ENCODE data around the gene RIPK3.
"Not testable (repeated sequence)": the region's sequence is repeated elsewhere in the genome, so short reads cannot be mapped to it uniquely, and the experiment has no call there.

Gene RIPK3

DNA sequence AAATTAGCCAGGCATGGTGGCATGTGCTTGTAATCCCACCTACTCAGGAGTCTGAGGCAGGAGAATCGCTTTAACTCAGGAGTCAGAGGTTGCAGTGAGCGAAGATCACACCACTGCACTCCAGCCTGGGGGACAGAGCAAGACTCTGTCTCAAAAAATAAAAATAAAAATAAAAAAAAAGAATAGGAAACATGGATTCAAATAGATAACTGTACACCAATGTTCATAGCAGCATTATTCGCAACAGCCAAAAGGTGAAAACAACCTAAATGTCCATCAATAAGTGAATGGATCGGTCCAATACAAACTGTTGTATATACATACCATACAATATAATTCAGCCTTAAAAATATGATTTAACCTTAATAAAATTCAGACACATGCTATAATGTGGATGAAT is 3.1 kb upstream of the RIPK3 start:
- no peak for DNase-seq

DNA sequence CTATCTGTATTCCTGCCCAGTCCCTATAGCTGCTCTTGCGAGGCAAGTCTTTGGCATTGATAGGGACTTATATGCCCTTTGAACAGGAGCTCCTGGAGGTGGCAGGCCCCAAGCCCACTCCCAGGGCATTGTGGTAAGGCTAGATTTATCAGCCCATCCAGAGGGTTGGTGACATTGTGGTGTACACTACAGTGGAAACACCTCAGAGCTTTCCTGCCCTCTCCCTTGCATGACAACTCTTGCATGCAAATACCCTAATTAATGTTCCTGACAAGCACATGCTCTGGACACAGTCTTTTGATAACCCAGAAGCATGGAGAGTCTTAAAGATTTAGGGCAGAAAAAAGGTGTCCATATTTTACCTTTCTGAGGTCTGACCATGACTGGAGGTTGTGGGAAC is 815 bp upstream of the RIPK3 start:
- DNase-seq = no peak

DNA sequence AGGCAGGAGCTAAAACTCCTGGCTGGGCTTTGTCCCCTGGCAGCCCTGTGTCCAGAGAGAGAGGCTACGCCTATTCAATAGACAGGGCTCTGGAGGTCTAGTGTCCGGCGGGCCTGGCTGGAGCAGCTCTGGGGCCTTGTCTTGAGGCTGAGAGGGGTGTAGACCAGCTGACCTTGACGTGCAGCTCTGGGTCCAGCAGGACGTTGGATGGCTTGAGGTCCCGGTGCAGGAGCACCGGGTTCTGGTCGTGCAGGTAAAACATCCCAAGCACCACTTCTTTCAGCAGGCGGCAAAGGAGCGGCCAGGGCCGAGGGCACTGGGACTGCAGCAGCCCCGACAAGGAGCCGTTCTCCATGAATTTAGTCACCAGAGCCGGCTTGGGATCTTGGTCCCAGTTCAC is 948 bp downstream of the RIPK3 start:
- DNase-seq = no peak

DNA sequence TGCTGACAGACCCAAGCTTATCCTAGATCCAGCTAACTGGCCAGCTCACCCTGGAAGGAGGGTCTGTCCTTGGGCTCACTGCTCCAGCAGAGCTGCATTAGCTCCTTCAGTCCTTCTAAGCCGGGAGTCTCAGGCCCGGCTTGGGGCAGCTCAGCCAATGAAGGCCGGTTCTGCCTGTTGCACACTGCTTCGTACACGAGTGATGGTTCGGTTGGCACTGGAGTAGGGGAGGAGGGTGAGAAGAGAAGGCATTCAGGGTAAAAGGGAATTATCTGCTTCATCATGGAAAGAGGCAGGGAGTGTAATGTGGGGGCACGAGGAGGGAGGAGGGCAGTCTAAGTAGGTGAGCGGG is 2.0 kb downstream of the RIPK3 start:
- DNase-seq = no peak

DNA sequence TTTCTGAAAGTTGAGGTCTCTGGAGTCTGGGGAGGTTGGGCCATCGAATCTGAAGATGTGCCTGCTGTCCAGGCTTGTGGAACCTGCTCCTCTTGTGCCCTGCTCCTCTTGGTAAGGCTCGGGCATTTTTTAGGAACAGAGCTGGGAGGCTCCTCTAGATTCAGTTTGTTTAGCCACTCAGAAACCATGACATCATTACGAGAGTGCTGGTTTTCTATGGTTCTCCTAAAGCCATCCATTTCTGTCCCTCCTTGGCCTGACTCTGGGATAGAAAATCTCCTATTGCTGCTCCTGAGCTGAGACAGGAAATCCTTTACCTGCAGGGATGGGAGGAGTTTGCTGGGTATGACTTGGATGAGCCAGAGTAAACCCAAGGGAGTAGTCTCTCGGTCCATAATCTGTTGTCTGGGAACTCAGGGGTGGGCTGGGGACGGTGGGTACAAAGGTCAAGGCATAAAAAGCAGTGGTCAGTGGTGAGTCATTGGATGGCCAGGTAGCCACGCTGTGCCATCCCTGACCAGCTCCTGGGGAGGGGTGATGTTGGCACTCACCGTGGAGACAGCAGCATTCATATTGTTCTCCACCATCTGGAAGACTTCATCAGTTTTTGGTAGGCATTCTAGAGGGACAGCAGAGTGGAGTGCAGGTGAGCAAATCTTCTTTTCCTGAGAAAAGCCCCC is 2.5 kb downstream of the RIPK3 start:
- DNase-seq = no peak

DNA sequence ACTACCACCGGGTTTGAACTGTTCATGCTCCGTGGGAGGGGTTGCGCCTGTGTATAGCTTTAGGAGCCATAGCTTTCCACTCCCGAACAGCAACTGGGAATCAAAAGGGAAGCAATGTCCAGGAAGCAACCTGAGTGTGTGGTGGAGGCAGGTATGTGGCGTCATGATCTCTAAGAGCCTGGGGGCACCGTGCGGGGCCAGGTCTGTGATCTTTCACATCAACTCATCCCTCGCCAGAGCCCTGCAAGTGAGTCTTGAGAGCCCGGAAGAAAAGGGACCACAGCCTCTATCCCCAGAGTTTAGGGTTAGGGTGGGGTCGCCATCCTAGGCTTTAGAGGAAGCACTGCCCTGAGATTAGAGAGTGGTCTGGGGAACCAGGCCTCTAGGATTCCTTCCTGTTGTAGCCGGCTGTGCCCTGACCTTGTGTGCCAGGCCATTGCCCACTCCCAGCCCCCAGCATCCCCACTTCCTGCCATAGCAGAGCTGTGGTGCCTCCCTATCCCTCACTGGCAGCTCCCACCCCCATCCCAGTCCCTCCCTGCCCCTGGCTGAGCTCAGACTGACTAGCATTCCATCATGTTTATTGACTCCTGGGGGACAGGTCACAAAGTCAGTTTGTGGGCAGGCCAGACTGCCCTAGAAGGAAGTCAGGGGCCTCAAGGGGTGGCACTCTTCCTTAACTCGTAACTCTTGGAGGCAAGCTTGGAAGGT is 4.2 kb downstream of the RIPK3 start:
- DNase-seq = no peak

DNA sequence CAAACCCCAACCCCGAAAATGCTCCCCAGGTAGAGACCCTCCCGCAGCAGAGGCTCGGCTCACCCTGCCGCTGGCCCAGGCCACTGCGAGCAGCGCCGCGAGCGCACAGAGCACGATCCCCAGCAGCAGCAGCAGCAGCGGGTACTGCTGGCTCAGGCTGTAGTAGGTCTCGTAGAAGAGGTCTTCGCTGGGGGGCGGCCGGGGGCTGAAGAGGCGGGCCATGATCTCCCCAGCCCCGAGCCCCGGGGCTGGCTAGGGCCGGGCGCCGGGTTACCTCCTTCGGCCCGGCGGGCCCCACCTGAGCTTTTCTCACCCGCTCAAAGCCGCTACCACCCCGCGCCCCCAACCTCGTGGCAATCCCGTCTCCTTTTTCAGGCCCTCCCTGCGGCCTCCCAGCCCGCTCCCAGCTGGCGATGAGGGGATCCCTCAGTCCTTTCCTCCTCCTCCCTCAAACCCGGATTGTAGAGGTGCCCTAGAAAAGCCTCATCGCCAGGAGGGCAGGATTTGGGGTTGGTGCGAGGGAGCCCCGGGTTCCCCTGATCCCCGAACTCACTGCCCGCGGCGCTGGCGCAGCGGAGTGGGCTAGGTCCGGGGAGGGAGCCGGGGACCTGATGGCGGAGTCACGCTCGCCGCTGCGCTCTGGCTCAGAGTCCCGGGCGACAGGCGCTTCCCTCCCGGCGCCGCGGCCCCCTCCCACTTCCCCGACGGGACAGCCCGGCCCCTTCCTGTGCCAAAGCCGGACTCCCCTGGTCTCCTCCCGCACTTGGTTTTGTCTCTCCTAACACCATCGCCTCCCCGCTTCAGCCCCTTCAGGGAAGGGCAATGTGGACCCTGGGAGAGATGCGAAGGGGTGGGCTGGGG is 5.1 kb downstream of the RIPK3 start, which contains the start of gene ADCY4:
Gene ADCY4, minus strand, starts transcription at position 641 of the 861 bp plus-strand sequence. Its CDS starts 419 bp downstream, at position 222.
- no peak for DNase-seq

DNA sequence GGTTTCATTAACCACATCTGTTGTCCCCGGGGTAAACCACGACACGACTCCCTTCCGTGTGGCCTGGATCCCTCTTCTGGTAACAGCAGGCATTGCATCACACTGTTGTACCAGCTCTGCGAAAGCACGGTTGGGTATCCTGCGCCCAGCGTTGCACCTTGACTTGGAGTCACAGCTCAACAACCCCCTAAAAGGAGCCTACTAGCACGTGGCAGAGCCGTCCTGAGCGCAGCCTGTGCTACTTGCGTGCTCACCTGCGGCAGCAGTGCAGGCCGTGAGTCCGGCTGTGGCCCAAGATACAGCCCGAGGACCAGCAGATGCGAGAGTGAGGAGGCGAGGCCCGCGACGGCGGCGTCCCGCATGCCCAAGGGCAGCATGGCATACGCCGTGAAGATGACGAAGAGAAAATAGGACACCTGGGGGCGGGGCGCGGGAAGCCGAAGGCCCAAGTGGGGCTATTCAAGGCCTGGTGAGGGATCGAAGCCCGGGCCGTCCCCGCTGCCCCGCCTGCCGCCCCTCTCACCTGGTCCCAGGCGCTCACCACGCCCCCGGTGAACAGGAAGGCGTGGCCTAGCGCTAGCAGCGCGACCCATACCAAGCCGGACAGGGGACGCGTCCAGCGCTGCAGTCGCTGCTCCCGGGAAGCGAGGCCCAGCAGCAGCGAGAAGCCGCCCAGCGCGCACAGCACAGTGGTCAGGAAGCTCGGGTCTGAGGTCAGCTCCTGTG is 7.4 kb downstream of the RIPK3 start:
- DNase-seq = peak; percentile 85 to 86

DNA sequence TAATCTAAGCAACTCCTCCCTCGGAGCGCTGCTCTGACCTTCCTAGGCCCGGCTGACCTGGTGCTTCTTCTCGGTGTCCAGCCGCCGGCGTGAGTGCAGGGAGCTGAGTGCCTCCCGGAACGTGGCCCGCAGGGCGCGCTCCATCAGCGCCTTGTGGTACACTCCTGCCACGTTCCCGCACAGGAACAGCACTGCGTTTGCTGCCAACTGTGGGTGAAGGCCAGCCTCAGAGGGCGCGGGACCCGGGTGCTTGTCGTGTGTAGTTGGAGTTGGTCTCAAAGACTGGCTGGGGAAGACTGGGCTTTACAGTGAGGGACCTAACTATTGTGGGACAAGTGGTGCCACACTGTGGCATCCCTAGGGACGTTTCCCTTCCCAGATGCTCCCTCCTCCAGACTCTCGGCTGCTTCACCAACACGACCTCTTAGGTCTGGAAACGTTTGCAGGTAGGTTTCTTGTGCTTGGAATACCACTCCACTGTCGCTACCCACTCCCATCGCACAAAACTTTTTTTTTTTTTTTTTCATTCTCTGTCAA is 8.0 kb downstream of the RIPK3 start:
- DNase-seq = no peak

DNA sequence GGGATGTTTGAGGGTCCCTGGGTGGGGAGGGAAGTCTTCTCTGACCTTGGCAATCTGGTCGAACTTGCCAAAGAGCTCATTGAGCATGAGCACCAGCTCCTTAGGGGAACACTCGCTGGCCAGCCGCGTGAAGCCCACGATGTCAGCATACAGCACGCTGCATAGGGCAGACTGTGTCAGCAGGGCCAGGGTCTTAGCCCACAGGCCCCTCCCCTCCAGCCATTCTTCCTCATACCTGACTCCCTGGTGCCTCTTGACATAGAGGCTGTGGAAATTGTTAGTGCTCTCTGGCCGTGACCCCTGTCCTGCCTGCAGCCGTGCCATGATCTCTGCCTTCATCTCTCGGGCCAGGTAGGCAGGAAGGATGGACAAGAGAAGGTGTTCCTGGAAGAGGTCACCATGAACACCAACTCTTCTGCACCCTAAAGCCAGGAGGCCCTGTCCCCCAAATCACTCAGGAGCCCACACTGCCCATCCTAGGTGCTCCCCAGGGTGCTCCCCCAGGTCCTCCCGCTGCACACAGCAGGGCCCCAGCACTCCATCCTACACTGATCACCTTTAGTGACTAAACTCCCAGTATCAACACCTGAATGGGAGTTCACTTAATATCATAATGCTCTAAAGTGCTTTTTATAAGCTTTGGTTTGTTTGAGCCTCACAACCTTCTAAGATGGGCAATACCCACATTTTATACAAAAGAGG is 8.7 kb downstream of the RIPK3 start:
- DNase-seq = no peak

DNA sequence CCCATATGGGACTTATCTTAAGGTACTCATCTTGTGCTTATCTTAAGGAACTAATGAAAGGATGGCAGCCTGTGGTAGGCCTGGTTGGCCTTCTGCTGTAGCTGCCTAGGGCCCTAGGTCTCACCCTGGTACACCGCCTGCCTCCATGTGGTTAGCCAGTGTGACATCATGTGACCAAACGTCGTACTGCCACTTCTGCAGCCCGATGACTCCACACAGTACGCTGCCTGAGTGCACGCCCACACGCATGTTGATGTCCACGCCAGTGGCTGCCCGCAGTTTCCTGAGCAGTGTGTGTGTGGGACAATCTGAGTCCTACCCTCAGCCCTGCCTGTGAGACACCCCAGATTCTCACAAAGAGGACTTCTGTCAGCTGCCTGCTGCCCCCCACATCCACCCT is 10.1 kb downstream of the RIPK3 start:
- DNase-seq = peak; percentile 31 to 45

DNA sequence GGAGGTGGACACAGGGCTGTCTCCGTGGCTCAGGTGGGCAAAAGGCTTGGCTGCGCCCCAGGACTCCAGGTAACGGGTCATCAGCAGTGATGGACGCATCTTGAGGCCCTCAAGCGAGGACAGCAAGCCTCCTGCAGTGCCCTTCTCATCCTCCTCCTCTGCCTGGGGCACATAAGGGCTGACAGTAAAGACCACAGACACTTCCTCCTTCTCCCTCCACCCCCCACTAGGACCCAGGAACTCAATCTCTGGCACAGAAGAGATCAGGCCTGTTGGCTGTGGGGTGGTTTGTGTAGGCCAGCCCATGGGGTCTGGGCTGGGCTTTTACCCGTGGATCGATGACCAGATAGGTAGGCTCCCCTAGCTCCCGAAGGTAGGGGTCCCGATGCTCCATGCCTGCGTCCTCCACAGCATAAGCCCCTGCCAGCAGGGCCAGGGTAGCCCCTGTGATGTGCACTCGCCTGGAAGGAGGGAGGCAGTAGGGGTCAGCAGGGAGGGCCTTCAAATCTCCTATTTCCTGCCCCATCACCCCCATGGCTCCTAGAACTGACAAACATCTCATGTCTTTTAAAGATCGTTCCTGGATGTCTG is 10.6 kb downstream of the RIPK3 start:
- no peak for DNase-seq

DNA sequence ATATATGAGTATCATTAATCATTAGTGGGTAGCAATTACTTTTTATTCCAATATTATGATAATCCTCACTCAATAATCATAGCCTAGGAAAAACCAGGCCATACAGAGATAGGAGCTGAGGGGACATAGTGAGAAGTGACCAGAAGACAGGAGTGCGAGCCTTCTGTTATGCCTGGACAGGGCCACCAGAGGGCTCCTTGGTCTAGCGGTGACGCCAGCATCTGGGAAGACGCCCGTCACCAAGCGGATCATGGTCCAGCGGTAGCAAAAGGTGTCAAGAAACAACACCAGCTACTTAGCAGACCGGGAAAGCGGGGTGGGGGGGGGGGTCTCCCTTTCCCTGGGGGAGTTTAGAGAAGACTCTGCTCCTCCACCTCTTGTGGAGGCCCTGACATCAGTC is 11.9 kb downstream of the RIPK3 start:
- not testable (repeated sequence) for DNase-seq

DNA sequence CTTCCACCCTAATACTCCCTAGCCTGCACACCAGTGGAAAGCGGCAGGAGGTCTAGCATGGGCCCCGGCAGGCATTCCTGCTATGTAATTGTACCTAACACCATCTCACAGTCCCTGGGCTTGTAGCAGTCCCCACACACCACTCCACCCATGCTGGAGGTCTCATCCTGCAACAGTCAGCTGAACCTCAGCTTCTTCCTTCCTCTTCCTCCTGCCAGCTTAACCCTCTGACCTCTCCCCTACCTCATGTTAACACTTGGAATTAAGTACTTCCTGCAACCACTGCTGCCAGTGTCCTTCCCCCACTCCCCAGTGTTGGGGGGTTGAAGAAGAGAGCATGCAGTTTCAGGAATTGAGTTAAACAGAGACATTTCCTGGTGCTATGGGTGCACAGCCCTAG is 12.5 kb downstream of the RIPK3 start:
- DNase-seq = no peak

DNA sequence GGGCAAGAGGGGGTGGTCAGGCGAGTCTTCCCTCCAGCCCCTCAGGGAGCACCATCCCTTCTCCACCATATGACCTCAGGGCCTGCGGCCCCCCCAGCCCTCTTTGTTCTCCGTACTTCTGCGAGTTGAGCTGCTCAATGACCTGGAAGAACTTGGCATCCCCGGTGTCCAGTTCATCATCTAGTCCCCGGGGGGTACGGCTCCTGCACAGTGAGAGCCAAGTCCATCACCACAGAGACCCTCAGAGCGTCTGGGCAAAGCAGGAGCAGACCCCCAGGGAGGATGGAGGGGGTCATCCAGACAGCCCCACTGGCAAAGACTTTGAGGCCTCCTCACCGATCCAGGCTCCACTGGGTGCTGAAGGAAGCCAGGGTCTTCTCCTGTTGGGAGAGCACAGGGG is 13.8 kb downstream of the RIPK3 start:
- no peak for DNase-seq

DNA sequence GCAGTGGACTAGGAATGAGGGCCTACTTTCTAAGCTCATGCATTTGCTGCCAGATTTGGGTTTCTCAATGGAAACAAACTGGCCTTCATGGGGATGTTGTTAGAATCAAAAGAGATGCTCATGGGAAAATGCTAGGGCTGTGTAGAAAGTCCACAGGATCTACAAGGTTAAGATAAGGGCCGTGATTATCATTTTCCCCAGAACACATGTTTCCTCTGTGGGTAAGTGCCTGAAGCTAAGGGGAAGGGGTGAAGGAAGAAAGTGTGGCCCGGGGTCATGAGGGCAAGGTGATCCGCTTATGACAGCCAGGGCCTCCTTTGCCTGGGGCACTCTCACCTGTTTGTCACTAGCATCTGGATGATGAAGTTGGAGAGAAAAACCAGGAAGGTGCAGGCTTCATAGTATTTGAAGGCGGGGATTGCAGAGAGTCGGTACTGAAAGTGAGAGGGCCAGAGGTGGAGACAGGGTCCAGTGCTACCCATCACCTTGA is 14.7 kb downstream of the RIPK3 start:
- no peak for DNase-seq

DNA sequence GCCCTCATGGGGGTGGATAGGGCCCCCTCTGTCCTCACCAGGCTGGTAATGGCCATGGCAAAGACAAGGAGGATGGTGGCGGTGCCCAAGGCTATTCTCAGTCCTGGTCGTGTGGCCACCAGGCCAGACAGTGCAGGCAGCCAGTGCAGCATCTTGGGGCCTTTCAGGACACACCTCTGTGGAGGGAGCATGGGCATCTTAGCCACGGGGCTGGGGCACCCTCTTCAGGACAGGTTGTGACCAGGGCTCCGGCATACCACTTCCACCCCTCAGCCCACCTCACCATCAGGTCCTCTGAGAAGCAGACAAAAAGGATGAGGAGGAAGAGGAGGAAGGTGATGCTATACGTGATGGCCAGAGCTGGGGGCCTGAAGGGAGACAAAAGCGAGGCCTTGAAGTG is 15.8 kb downstream of the RIPK3 start:
- no peak for DNase-seq

DNA sequence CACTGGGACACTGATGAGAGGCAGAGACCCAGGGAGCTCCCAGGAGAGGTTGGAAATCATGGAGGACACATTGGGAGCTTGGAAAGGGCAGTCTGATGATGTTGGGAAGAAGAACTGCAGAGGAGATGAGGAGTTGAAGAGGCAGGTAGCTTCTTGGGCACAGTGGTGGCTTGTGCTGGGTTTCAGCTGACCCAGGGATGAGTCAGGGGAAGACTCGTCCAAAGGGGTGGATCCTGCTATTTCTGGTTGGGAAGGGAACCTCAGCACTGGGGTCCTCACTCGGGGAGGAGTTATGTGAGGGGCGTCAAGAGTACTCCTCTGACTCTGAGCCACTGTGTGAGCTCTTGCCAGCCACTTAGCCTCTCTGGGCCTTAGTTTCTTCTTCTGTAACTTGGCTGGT is 16.4 kb downstream of the RIPK3 start:
- no peak for DNase-seq

DNA sequence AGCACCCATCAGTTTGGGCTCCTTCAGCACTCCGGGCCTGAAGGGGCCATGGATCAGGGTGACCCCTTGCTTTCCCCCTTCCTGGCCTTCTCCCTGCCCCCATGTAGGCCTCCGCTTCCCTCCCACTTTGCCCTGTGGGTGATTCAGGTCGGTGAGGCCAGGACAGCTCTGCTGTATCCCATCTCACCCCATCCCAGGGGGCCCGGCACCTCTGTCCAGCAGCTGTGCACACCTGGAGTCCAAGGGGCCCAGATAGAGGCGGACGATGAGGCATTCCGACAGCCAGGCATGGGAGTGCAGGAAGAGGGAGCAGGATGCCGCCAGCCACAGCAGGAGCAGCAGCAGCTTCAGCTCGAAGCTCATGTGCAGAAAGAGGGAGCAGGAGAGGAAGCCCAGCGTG is 17.1 kb downstream of the RIPK3 start:
- no peak for DNase-seq

DNA sequence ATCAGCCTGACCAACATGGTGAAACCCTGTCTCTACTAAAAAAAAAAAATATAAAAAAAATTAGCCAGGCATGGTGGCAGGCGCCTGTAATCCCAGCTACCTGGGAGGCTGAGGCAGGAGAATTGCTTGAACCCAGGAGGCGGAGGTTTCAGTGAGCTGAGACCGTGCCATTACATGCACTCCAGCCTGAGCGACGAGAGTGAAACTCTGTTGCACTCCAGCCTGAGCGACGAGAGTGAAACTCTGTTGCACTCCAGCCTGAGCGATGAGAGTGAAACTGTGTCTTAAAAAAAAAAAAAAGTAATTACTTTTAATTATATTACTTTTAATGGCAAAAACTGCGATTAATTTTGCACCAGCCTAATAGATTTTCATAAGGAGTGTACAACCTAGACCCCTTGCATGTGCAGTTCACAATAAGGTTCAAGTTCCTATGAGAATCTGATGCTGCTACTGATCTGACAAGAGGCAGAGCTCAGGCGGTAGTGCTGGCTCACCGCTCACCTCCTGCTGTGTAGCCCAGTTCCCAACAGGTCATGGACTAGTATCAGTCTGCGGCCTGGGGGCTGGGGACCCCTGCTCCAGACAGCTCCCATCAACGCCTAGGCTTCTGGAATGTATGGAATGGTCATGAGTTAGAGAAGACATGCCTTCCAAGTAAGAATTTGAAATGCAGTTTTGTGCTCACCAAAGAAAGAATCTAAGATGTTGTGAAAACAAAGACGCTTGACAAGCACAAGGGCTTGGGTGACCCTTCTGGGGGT is 18.4 kb downstream of the RIPK3 start:
- no peak for DNase-seq
